Measurements from ENCODE around the gene OR10H3. TPM values are rescaled to one million over a fixed set of nuclear protein-coding genes. Genes with fewer than 3 reads are reported as not detected.
"Not testable (repeated sequence)": the region's sequence is repeated elsewhere in the genome, so short reads cannot be mapped to it uniquely, and the experiment has no call there.

The OR10H3 gene
- polyA plus RNA-seq, 1 donor (not counting 4 experiments of a cell fraction or from before 2014, with no cell fraction given) = not detected

DNA sequence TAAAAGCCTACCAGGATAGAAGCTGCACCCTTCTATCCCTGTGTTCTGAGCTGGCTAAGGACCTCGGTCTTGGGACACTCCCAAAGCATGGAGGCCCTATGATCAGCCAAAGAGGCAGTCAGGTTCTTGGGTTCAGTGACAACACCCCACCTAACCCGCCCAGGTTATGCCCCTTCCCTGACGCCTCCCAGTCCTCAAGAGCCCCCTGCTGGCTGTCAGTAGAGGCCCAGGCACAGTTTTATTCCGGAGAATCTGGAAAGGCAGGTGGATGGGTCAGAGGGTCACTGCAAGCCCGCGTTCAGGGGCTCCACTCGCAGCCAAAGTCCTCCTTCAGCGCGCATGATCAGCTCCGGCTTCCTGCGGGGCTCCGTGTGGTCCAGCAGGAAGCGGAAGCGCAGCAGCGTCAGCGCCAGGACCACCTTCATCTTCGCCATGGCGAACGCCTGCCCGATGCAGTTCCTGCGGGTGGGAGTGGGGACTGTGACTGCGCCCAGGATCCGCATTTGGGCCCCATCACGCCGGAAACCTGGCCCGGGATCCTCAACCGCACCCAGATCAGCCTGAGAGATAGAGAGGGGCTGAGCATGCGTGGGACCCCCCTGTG, 22.3 kb downstream of the OR10H3 start:
- H3K4me1 ChIP-seq (ENCODE audit: control insufficient read depth, extremely low read depth, insufficient read depth, low read length) = no peaks in the 10 kb centered on the region
- no peak overlapping the region for H3K27ac ChIP-seq (ENCODE audit: control insufficient read depth, insufficient read depth, low read length)
- H3K36me3 ChIP-seq (ENCODE audit: control insufficient read depth in 2 of 2, extremely low read depth in 1 of 2, insufficient read depth in 2 of 2, low read length in 2 of 2) = no peaks in the 10 kb centered on the region
- no peaks in the 10 kb centered on the region for H3K9me1 ChIP-seq (ENCODE audit: control insufficient read depth, extremely low read depth, insufficient read depth, low read length)
- no peaks in the 10 kb centered on the region for H3K9me3 ChIP-seq (ENCODE audit: control insufficient read depth, low read depth, low read length)
- H3K27me3 ChIP-seq (ENCODE audit: control insufficient read depth, extremely low read depth, insufficient read depth, low read length) = no peaks in the 10 kb centered on the region
- TF ChIP-seq, protein P1, sequence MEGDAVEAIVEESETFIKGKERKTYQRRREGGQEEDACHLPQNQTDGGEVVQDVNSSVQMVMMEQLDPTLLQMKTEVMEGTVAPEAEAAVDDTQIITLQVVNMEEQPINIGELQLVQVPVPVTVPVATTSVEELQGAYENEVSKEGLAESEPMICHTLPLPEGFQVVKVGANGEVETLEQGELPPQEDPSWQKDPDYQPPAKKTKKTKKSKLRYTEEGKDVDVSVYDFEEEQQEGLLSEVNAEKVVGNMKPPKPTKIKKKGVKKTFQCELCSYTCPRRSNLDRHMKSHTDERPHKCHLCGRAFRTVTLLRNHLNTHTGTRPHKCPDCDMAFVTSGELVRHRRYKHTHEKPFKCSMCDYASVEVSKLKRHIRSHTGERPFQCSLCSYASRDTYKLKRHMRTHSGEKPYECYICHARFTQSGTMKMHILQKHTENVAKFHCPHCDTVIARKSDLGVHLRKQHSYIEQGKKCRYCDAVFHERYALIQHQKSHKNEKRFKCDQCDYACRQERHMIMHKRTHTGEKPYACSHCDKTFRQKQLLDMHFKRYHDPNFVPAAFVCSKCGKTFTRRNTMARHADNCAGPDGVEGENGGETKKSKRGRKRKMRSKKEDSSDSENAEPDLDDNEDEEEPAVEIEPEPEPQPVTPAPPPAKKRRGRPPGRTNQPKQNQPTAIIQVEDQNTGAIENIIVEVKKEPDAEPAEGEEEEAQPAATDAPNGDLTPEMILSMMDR (optimal IDR thresholded peaks at IDR 0.05 in 1 of 3, IDR thresholded peaks at IDR 0.05 in 1 of 3, conservative IDR thresholded peaks at IDR 0.05 in 1 of 3; ENCODE audit: extremely low read depth in 1 of 3, insufficient read depth in 2 of 3, low read length in 3 of 3) = peak; percentile 27 to 69 (median 41)
- no peak for TF ChIP-seq EZH2 (IDR thresholded peaks at IDR 0.05; ENCODE audit: low read length)
- no peaks in the 10 kb centered on the region for H3K79me2 ChIP-seq (ENCODE audit: control insufficient read depth, insufficient read depth, low read length)
- H3K4me3 ChIP-seq (ENCODE audit: control insufficient read depth in 2 of 3, extremely low read depth in 1 of 3, insufficient read depth in 2 of 3, low read depth in 1 of 3, low read length in 3 of 3) = no peak overlapping the region
- FAIRE-seq = no peak
- DNase-seq (ENCODE audit: low read depth, low spot score) = no peak
- no peaks in the 10 kb centered on the region for H4K20me1 ChIP-seq (ENCODE audit: control insufficient read depth, extremely low read depth, insufficient read depth, low read length)
- H2AFZ ChIP-seq (ENCODE audit: control insufficient read depth, low read length) = no peak overlapping the region
- H3K4me2 ChIP-seq (ENCODE audit: control insufficient read depth, extremely low read depth, insufficient read depth, low read depth, low read length) = no peak overlapping the region
- dilution Hi-C loops (cut with MboI; ENCODE audit: extremely low pct_ligation_motif_present, low sequenced_read_pairs) = no loop called here
- H3K9ac ChIP-seq (ENCODE audit: control insufficient read depth, extremely low read depth, insufficient read depth, low read length) = no peak overlapping the region

DNA sequence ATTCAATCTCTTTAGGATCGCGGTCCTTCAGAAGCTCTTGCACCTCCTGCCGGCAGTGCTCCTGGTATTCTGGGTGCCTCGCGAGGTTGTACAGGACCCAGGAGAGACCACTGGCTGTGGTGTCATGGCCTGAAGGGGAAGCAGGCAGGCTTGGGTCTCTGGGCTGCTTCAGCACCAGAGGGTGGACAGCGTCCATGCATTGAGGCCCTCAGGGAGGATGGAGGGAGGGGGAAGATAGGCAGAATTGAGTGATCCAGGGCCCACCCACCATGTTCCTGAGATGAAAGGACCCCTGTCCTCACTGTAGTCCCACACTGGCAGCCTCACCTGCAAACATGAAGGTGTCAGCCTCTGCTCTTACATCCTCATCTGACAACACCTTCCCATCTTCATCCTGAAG, 31.8 kb downstream of the OR10H3 start:
- H3K27me3 ChIP-seq (ENCODE audit: control insufficient read depth, extremely low read depth, insufficient read depth, low read length) = no peaks in the 10 kb centered on the region
- H3K36me3 ChIP-seq (ENCODE audit: control insufficient read depth in 2 of 2, extremely low read depth in 1 of 2, insufficient read depth in 2 of 2, low read length in 2 of 2) = no peaks in the 10 kb centered on the region
- no peaks in the 10 kb centered on the region for H3K9me1 ChIP-seq (ENCODE audit: control insufficient read depth, extremely low read depth, insufficient read depth, low read length)
- no peak overlapping the region for H3K4me3 ChIP-seq (ENCODE audit: control insufficient read depth in 2 of 3, extremely low read depth in 1 of 3, insufficient read depth in 2 of 3, low read depth in 1 of 3, low read length in 3 of 3)
- FAIRE-seq (no peak), DNase-seq (ENCODE audit: low read depth, low spot score) (no peak)
- TF ChIP-seq, protein P1 (optimal IDR thresholded peaks at IDR 0.05 in 1 of 3, IDR thresholded peaks at IDR 0.05 in 1 of 3, conservative IDR thresholded peaks at IDR 0.05 in 1 of 3; ENCODE audit: extremely low read depth in 1 of 3, insufficient read depth in 2 of 3, low read length in 3 of 3) = no peak
- TF ChIP-seq EZH2 (IDR thresholded peaks at IDR 0.05; ENCODE audit: low read length) = no peak
- no peak overlapping the region for H3K4me2 ChIP-seq (ENCODE audit: control insufficient read depth, extremely low read depth, insufficient read depth, low read depth, low read length)
- H3K27ac ChIP-seq (ENCODE audit: control insufficient read depth, insufficient read depth, low read length) = no peak overlapping the region
- no peaks in the 10 kb centered on the region for H4K20me1 ChIP-seq (ENCODE audit: control insufficient read depth, extremely low read depth, insufficient read depth, low read length)
- H3K79me2 ChIP-seq (ENCODE audit: control insufficient read depth, insufficient read depth, low read length) = no peaks in the 10 kb centered on the region
- H3K9ac ChIP-seq (ENCODE audit: control insufficient read depth, extremely low read depth, insufficient read depth, low read length) = no peak overlapping the region
- H2AFZ ChIP-seq (ENCODE audit: control insufficient read depth, low read length) = no peak overlapping the region
- dilution Hi-C loops (cut with MboI; ENCODE audit: extremely low pct_ligation_motif_present, low sequenced_read_pairs) = no loop called here
- no peaks in the 10 kb centered on the region for H3K4me1 ChIP-seq (ENCODE audit: control insufficient read depth, extremely low read depth, insufficient read depth, low read length)
- no peaks in the 10 kb centered on the region for H3K9me3 ChIP-seq (ENCODE audit: control insufficient read depth, low read depth, low read length)

DNA sequence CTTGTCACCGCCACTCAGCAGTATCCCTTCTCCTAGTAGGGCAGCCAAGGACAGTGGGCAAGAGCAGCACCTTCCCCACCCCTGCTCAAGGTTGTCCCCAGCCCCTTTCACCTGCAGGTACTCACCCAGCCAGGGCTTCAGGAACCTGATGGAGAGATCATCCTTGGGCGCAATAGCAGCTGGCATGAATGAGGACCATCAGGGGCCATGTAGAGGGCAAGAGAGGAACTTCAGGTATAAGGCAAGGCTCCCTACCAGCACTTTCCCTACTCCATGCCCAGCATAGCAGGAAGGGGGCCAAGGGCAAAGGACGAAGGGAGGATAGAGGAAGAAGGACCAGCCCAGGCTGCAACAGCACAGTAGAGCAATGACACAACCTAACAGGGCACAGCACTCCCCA, 36.4 kb downstream of the OR10H3 start:
- H3K9me3 ChIP-seq (ENCODE audit: control insufficient read depth, low read depth, low read length); H3K4me3 ChIP-seq (ENCODE audit: control insufficient read depth in 2 of 3, extremely low read depth in 1 of 3, insufficient read depth in 2 of 3, low read depth in 1 of 3, low read length in 3 of 3); H3K36me3 ChIP-seq (ENCODE audit: control insufficient read depth in 2 of 2, extremely low read depth in 1 of 2, insufficient read depth in 2 of 2, low read length in 2 of 2); H3K9me1 ChIP-seq (ENCODE audit: control insufficient read depth, extremely low read depth, insufficient read depth, low read length); H3K79me2 ChIP-seq (ENCODE audit: control insufficient read depth, insufficient read depth, low read length); H3K27me3 ChIP-seq (ENCODE audit: control insufficient read depth, extremely low read depth, insufficient read depth, low read length); dilution Hi-C loops (cut with MboI; ENCODE audit: extremely low pct_ligation_motif_present, low sequenced_read_pairs); H3K4me1 ChIP-seq (ENCODE audit: control insufficient read depth, extremely low read depth, insufficient read depth, low read length); H3K4me2 ChIP-seq (ENCODE audit: control insufficient read depth, extremely low read depth, insufficient read depth, low read depth, low read length); H3K9ac ChIP-seq (ENCODE audit: control insufficient read depth, extremely low read depth, insufficient read depth, low read length); DNase-seq (ENCODE audit: low read depth, low spot score); FAIRE-seq; H2AFZ ChIP-seq (ENCODE audit: control insufficient read depth, low read length); H4K20me1 ChIP-seq (ENCODE audit: control insufficient read depth, extremely low read depth, insufficient read depth, low read length); H3K27ac ChIP-seq (ENCODE audit: control insufficient read depth, insufficient read depth, low read length): not testable (repeated sequence)

Measured in keratinocyte (primary cell).